Effector memory CD8-positive, alpha-beta T cell (primary cell): ENCODE results near the gene INAFM2.

Experiments used
- ATAC-seq: fragments of 150-1000 bp; cut with Tn5 transposase; replicated peaks from 2 replicates; pipeline ENCODE4 v1.10.0; 2021; ENCODE audit warnings: mild to moderate bottlenecking, moderate library complexity
- DNase-seq, 3 experiments: peaks; one replicate each; pipeline ENCODE4 v3.0.0; 2021
- H3K27ac Mint-ChIP-seq, 2 donors: one replicate each; pipeline ENCODE4 v1.8.0; 2022; ENCODE audit warnings: mild to moderate bottlenecking in 2 of 2, mixed read lengths in 2 of 2, moderate library complexity in 2 of 2
- H3K27me3 Mint-ChIP-seq, 2 donors: one replicate each; pipeline ENCODE4 v1.8.0; 2022; ENCODE audit warnings: mixed read lengths in 2 of 2
- H3K36me3 Mint-ChIP-seq: one replicate; pipeline ENCODE4 v1.8.0; 2022; ENCODE audit warnings: mild to moderate bottlenecking, moderate library complexity, mixed read lengths; ENCODE audit not compliant: insufficient read depth
- H3K4me1 Mint-ChIP-seq, 2 donors: one replicate each; pipeline ENCODE4 v1.8.0; 2022; ENCODE audit warnings: low read depth in 2 of 2, mixed read lengths in 2 of 2
- H3K4me3 Mint-ChIP-seq, 2 donors: one replicate each; pipeline ENCODE4 v1.8.0; 2022; ENCODE audit warnings: mild to moderate bottlenecking in 2 of 2, mixed read lengths in 2 of 2, moderate library complexity in 2 of 2
- H3K9me3 Mint-ChIP-seq, 2 donors: one replicate each; pipeline ENCODE4 v1.8.0; 2022; ENCODE audit warnings: mixed read lengths in 2 of 2

INAFM2 gene

GRCh38 chr15:40302981-40303380 is 20.5 kb upstream of the INAFM2 start:
- no peaks in the 10 kb centered on the region for H3K27me3 Mint-ChIP-seq
- H3K27ac Mint-ChIP-seq: no peak overlapping the region
- H3K36me3 Mint-ChIP-seq: peaks cover 40% of the 10 kb centered on the region
- no peaks in the 10 kb centered on the region for H3K9me3 Mint-ChIP-seq
- no peak for DNase-seq
- H3K4me1 Mint-ChIP-seq: peaks cover 34% of the 10 kb centered on the region in 2 donors
- ATAC-seq: no peak
- H3K4me3 Mint-ChIP-seq: no peak overlapping the region

- Mint-ChIP-seq H3K27me3 (no peaks in the 10 kb centered on the region), H3K27ac (peak overlapping the region; percentile 15 to 70), H3K4me3 (no peak overlapping the region), H3K4me1 (peaks cover 36% of the 10 kb centered on the region in 2 donors), H3K9me3 (no peaks in the 10 kb centered on the region), H3K36me3 (peaks cover 41% of the 10 kb centered on the region)
- ATAC-seq: no peak
- no peak for DNase-seq
These were observed 19.9 kb upstream of the INAFM2 start for GRCh38 chr15:40303576-40303975.

- H3K9me3 Mint-ChIP-seq: no peaks in the 10 kb centered on the region
- ATAC-seq: no peak
- peaks cover 28% of the 10 kb centered on the region for H3K36me3 Mint-ChIP-seq
- H3K27me3 Mint-ChIP-seq: no peaks in the 10 kb centered on the region
- no peak for DNase-seq
- H3K4me1 Mint-ChIP-seq: peaks cover 50 to 52% of the 10 kb centered on the region in 2 donors
- peak overlapping the region in 1 of 2 donors; percentile 80 for H3K27ac Mint-ChIP-seq
- peak overlapping the region; percentile 13 to 99 for H3K4me3 Mint-ChIP-seq
These were observed 18.2 kb upstream of the INAFM2 start for GRCh38 chr15:40305281-40305680.

- no peak for ATAC-seq
- Mint-ChIP-seq H3K27me3 (no peaks in the 10 kb centered on the region), H3K36me3 (peaks cover 20% of the 10 kb centered on the region), H3K4me1 (peaks cover 48 to 52% of the 10 kb centered on the region in 2 donors), H3K27ac (peak overlapping the region; percentile 94 to 95), H3K9me3 (no peaks in the 10 kb centered on the region), H3K4me3 (peak overlapping the region; percentile 98 to 99)
- no peak for DNase-seq
These were observed 17.1 kb upstream of the INAFM2 start for GRCh38 chr15:40306371-40306770.

- Mint-ChIP-seq H3K4me3 (peak overlapping the region; percentile 98 to 99), H3K27me3 (no peaks in the 10 kb centered on the region), H3K4me1 (peaks cover 48 to 52% of the 10 kb centered on the region in 2 donors), H3K9me3 (no peaks in the 10 kb centered on the region), H3K36me3 (peaks cover 15% of the 10 kb centered on the region), H3K27ac (peak overlapping the region; percentile 94 to 95)
- ATAC-seq (no peak), DNase-seq (no peak)
These were observed 16.6 kb upstream of the INAFM2 start for GRCh38 chr15:40306908-40307307.

GRCh38 chr15:40307421-40308211 is 15.9 kb upstream of the INAFM2 start, which contains the start of gene PLCB2:
Gene PLCB2 (minus strand): TSS chr15:40307935. CDS start chr15:40307672, 263 bp downstream.
- no peaks in the 10 kb centered on the region for H3K9me3 Mint-ChIP-seq
- H3K36me3 Mint-ChIP-seq: peaks cover 10% of the 10 kb centered on the region
- peak within 1 kb of the TSS; percentile 98 to 99 for H3K4me3 Mint-ChIP-seq
- H3K27me3 Mint-ChIP-seq: no peaks in the 10 kb centered on the region
- DNase-seq: peak; percentile 59 to 74 (median 62)
- peak; percentile 78 for ATAC-seq
- peak within 1 kb of the TSS; percentile 94 to 95 for H3K27ac Mint-ChIP-seq
- H3K4me1 Mint-ChIP-seq: peaks cover 50 to 52% of the 10 kb centered on the region in 2 donors

- ATAC-seq (no peak), DNase-seq (no peak)
- Mint-ChIP-seq H3K9me3 (no peaks in the 10 kb centered on the region), H3K4me1 (peaks cover 53 to 55% of the 10 kb centered on the region in 2 donors), H3K27me3 (no peaks in the 10 kb centered on the region), H3K36me3 (peaks cover 3% of the 10 kb centered on the region), H3K27ac (peak overlapping the region; percentile 94 to 95), H3K4me3 (peak overlapping the region; percentile 98 to 99)
These were observed 14.1 kb upstream of the INAFM2 start for GRCh38 chr15:40309344-40309862.

GRCh38 chr15:40310001-40310959 is 13.2 kb upstream of the INAFM2 start:
- ATAC-seq (no peak), DNase-seq (peak in 2 of 3 experiments; percentile 25 to 34)
- Mint-ChIP-seq H3K27me3 (no peaks in the 10 kb centered on the region), H3K9me3 (no peaks in the 10 kb centered on the region), H3K27ac (peak overlapping the region; percentile 94 to 95), H3K36me3 (peaks cover 3% of the 10 kb centered on the region), H3K4me3 (peak overlapping the region; percentile 98 to 99), H3K4me1 (peaks cover 47 to 52% of the 10 kb centered on the region in 2 donors)

GRCh38 chr15:40310993-40311392 is 12.5 kb upstream of the INAFM2 start:
- peaks cover 3% of the 10 kb centered on the region for H3K36me3 Mint-ChIP-seq
- ATAC-seq (no peak), DNase-seq (no peak)
- H3K27ac Mint-ChIP-seq: no peak overlapping the region
- peaks cover 46 to 56% of the 10 kb centered on the region in 2 donors for H3K4me1 Mint-ChIP-seq
- H3K27me3 Mint-ChIP-seq: no peaks in the 10 kb centered on the region
- H3K4me3 Mint-ChIP-seq: no peak overlapping the region
- H3K9me3 Mint-ChIP-seq: no peaks in the 10 kb centered on the region

GRCh38 chr15:40312370-40313158 is 10.9 kb upstream of the INAFM2 start:
- Mint-ChIP-seq H3K36me3 (peaks cover 3% of the 10 kb centered on the region), H3K27me3 (peaks cover 0 to 10% of the 10 kb centered on the region in 2 donors), H3K4me1 (peaks cover 36 to 50% of the 10 kb centered on the region in 2 donors), H3K9me3 (no peaks in the 10 kb centered on the region), H3K4me3 (peak overlapping the region; percentile 70 to 78), H3K27ac (peak overlapping the region; percentile 86 to 93)
- ATAC-seq (no peak), DNase-seq (no peak)

- Mint-ChIP-seq H3K27me3 (peaks cover 0 to 10% of the 10 kb centered on the region in 2 donors), H3K4me1 (peaks cover 30 to 46% of the 10 kb centered on the region in 2 donors), H3K36me3 (no peaks in the 10 kb centered on the region), H3K9me3 (no peaks in the 10 kb centered on the region), H3K4me3 (peak overlapping the region; percentile 70 to 78), H3K27ac (peak overlapping the region; percentile 86 to 93)
- DNase-seq (peak; percentile 73 to 75 (median 74)), ATAC-seq (peak; percentile 93)
These were observed 9.7 kb upstream of the INAFM2 start for GRCh38 chr15:40313531-40314398.
